GM19238 (cell line): Measurements from ENCODE around the gene CUBN.

ENCODE experiments used
- DNase-seq: peaks from one replicate; pipeline ENCODE4 v3.0.0; 2011; ENCODE audit warnings: low spot score; ENCODE audit not compliant: insufficient read length

Gene CUBN

GRCh38 chr10:17041626-17042520 is 87.7 kb downstream of the CUBN start:
- no peak for DNase-seq

DNA sequence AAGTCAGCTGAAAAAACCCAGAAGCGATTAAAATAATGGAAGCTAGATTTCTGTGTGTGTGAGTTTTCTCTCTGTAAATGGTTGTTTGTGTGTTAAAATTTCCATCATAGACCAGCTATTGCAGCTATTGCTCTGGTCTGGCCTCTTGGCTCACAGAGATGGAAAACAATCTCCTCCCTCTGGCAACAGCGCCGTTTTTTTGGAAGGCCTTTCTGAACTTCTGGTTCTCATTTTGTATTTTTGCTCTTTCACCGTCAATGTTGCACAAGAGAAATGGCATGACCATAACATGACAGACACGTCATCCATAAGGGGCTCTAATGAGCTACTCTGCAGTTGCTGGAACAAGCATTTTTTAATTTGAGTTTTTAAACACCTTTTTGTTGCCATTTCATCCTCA is 91.0 kb downstream of the CUBN start:
- DNase-seq, result no peak

GRCh38 chr10:17037910-17038309 is 91.7 kb downstream of the CUBN start:
- no peak for DNase-seq

GRCh38 chr10:17035446-17035845 is 94.2 kb downstream of the CUBN start:
- DNase-seq, result no peak

DNA sequence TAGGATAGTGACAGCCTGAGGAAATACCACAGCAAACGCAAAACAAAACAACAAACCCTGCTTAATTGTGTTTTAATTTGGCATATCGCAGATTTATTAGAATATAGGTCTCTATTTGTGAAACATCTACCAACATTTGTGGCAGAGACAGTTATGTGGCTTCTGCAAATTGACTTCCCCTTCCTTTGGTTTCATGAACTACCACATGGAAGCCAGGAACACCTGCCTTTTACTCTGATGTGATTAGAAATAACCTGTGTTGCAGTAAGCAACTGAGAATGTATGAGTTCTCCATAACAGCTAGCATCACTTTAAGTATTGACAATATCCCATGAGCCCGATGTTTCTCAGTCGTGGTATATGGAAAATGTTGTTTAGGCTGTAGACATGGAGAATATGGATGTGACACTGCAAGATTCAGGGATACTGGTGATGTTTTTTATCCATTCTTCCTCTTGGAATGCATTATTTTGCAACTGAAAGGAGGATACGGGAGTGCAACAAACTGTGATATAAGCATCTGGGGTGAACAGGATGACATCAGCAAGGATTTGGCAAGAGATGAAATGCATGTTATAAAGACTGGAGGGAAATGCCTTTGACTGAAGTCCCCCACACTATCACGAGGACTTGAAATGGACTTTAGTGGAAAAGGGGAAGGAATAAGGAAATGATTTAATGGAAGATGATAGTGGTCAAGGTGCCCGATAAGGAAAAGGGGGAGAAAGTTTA is 95.9 kb downstream of the CUBN start:
- DNase-seq, result no peak

- no peak for DNase-seq
These were observed 97.7 kb downstream of the CUBN start for GRCh38 chr10:17031637-17032635.

GRCh38 chr10:17029581-17030271 is 99.9 kb downstream of the CUBN start:
- no peak for DNase-seq

GRCh38 chr10:17029239-17029580 is 100.4 kb downstream of the CUBN start:
- no peak for DNase-seq

DNA sequence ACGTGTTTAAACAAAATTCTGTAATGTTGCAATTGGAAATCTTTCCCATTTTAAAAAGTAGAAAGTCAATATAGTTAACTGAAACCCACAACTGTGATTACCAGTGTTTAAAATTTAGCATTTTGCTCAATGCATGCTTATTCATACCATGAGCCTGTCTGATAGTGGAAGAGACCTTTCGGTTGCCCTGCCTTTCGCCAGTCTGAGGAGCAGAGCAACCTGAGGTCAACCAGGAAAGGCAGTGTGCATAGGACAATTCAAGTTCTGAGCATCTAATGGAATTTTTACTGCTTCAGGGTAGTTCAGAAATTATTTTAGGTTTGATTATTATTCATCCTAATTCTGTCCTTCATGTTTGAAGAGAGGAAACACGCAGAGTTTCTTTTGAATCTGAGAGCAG is 100.8 kb downstream of the CUBN start:
- no peak for DNase-seq

DNA sequence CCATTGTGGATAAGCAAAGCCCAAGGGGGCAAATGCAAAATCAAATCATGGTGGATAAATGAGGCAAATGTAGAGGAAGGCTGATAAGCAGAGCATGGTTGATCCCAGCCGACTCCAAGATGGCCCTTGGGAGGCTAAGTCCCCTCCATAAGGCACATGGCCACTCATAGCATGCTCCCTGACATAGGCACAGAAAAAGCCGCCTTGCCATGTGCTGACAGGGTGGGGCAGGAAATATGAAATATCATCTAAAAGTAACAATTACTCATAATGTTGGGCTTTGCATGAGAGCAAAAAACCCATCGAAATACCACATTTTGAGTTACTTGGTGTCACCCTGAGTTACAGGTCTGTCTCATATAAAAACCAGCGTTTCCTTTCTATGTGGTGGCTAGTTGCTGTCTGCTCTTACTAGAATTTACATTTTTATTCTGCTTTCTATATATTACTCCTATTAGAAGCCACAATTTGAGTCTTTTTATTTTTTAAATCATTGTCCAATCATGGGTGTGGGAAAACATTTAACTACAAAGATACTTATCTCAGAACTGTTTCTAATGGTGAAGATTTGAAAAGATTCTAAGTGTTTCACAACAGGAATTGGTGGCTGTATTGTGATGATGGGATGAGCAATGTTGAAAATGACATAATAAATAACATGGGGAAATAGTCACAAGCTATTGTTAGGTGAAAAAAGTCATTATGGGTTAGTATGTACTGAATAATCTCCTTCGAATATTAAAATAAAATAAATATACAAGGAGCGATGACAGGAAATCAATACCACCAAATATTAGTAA is 102.7 kb downstream of the CUBN start:
- no peak for DNase-seq

DNA sequence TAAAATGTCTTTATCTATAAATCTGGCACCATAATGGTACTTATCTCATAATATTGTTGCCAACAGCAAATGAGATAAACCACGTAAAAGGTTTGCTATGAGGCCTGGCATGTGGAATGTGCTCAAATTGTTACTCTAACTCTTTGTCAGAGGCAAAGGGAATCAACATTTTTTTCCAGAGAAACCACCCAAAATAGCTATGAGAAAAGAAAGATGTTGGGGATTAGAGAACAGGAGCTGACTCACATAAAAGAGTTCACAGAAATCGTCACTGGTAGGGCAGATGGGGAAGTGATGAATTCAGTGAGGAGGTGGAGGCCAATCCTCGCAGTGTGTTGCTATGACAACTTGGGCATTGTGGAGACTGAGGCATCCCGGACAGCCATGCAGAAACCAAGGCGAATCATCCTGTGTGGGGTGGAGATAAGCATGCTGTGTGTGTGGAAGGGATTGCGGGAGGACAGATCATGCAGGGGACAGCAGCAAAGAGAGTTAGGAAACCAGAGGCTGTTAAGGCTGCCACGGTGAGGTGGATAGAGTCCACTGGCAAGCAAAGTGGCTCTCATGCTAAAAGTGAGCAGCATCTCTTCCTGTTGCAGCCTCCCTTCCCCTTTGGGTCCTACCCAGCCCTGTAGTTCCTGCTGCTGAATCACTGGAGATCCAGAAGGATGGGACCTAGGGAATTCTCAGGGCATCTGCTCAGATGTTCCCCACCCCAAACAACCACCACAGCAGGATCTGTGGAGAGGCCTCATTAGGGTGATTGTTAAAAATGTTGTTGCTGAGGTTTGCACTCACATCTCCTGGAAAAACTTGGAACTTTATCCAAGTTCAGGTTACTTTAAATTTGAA is 103.9 kb downstream of the CUBN start:
- DNase-seq, result no peak

DNA sequence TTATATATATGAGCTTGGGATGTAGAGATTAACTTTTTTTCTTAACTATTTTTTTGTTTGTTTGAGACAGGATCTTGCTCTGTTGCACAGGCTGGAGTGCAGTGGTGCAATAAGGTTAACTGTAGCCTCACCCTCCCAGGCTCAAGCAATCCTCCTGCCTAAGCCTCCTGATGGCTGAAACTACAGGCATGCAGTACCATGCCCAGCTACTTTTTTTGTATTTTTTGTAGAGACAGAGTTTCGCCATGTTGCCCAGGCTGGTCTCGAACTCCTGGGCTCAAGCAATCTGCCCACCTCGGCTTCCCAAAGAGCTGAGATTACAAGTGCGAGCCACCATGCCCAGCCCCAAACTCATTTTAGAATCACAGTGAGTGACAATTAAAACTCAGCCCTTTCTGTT is 105.2 kb downstream of the CUBN start:
- DNase-seq, result no peak

DNA sequence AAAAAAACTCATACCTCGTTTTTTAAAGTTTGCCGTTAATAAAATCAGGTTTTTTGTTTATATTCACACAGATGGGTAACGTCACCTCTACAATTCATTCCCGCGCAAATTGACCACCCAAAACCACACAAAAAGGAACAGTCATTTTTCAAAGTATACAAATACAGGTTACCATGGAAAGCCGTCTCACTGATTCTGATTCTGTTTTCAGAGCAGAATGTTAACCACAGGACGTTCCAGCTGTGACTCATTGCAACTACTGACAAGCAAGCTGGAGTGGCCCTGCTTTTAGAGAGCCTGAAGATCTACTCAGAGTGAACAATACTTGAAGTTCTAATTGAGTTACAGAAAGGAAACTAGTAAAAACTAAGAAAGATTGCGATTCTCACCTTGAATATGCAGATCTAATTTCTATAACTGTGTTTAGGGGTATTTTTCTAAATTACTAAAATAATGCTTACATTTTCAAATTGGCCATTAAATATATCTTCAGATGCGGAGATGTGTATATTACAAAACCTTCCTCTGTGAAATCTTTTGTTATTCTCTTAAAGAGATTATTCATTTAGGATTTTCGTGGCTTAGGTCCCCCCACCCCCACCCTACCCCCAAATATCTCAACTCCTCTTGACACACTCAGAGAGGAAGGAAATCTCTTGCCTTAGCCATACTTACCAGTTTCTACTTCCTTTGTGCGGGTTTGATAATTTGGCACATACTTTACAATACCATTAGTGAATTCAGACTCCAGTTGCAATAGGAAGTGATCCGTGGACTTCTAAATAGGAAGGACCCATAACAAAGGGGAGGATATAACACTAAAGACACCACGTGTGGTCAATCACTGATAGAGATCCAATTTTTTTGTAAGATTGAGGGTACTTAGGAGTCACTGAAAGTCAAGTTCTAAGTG is 106.0 kb downstream of the CUBN start:
- DNase-seq, result peak; percentile 32

DNA sequence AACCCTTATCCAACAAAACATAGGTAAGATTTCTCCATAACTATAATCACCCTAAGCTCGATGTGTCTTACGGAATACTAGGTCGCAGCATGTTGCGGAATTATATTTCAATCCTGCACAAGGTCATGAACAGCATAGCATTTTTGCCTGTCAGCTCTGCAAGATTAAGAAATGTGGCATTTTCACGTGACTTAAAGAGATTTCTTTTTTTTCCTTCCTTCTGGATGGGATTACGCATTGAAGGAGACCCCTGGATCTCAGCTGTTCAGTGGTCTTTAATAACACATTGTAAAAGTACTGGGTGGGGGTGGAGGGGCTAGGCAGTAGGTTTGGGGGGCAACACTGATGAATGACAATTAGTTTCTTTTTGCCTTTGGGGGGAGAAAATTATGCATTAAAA is 106.7 kb downstream of the CUBN start:
- DNase-seq, result no peak

DNA sequence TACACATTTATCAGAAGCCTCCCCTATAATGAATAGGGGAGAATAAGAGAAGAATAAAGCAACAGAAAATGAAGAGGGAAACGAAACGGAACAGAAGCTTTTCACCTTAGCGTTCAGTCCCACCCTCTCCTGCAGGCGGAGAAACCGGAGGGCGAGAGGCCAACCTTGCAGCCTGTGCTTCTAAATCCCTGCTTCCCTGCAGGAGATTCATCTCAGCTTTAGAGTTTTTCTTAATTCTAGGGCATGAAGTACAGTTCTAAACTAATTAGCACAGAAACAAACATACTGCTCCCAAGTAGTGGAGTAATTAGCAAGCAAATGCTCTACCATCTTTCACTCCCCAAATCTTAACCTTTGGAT is 107.2 kb downstream of the CUBN start:
- no peak for DNase-seq

DNA sequence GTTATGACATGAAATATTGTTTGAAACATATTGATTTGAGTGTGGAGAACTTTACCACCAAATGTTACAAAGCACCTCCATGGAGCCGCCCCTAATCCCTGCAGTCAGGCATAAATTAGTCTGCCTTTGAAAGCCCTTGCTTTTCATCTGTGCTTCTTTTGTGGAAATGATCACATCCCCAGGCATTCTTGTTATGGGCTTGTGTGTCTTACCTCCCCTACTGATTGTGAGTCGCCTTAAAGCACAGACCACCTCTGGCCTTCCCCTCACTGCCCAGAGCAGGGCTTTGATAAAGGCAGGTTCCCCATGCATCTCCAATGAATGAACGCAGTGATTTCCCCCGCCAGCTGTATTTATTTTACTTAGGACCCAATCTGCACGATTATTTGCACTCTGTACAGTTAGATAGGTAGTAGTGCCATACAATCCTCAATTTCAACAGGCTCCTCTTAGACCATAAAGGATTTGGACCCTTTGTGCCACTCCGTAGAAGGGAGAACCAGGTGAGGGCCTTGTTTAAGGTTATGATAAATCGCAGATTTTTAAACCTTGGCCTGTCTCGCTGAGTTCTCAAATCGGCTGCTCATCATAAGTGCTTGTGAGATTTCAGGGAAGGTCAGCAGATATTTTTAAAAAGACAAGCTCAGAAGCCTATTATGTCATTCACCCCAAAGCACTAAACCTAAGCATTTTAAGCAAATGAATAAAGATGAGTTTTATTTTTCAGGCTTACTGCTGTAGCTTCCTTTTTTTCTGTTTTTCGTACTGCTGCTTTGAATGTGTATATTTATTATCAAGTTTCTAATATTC is 107.8 kb downstream of the CUBN start:
- DNase-seq, result no peak

- no peak for DNase-seq
These were observed 109.9 kb downstream of the CUBN start for GRCh38 chr10:17019696-17020095.
